Erythroblast (primary cell): Measurements from ENCODE around the gene KCNK4.

Experiments used
- GATA1 ChIP-seq: IDR thresholded peaks from 2 replicates; pipeline ENCODE4 v1.6.1; 2011; ENCODE audit warnings: low read depth, mild to moderate bottlenecking, control low read depth, low read length, moderate library complexity
- POLR2A ChIP-seq: IDR thresholded peaks from 2 replicates; pipeline ENCODE4 v1.6.1; 2011; ENCODE audit warnings: mild to moderate bottlenecking, low read length

DNA sequence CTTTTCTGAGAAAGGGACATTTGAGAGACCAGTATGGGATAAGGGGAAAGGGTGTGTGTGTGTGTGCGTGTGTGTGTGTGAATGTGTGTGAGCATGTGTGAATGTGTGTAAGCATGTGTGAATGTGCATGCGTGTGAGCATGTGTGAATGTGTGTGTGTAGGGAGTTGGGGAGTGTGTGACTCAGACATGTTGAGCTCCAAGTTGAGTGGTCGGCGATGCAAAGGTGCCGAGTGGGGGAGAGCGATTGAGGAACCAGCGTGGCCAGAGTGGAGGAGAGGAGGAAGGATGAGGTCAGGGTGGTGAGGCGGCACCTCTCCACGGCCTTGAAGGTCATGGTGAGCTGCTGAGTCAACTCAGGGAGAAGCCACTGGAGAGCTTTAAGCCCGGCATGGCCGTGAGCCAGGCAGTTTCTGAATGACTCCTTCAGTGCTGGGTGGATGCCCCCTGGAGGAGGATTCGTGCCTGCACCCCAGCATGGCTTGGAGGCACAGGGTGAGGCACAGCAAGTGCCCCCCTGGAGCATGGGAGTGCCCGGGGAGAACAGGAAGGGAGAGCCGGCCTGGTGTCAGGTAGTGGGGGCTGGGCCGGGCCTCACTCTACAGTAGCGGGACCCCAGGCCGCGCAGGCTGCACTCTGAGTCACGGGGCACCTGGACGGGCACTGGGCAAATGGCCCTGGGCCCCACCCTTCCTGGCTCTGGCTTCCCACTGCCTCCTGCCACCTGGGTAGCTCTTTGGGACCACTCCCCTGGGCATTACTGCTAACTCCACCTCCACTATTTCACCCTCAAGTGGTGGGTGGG, 40.7 kb downstream of the KCNK4 start:
- TF ChIP-seq POLR2A (no peak), GATA1 (no peak)
